B cell (primary cell): ENCODE results near the gene SIL1. TPM values are rescaled to one million over a fixed set of nuclear protein-coding genes. Genes with fewer than 3 reads are reported as not detected.

ENCODE experiments used
- ATAC-seq: fragments of 200-7000 bp; cut with Tn5 transposase; one replicate; pipeline ENCODE4 v1.10.0; 2021; ENCODE audit warnings: low read depth, mild to moderate bottlenecking, moderate number of reproducible peaks, moderate library complexity
- CTCF ChIA-PET: fragments of 350-600 bp; sonication (Branson Sonifier 250); formaldehyde crosslinking; loops from one replicate; lab custom pipeline; 2021; ENCODE audit warnings: antibody characterized with exemption, inconsistent platforms; lab: Charles Lee
- POLR2A ChIA-PET: fragments of 350-600 bp; sonication (Branson Sonifier 250); formaldehyde crosslinking; loops from one replicate; lab custom pipeline; 2021; ENCODE audit warnings: antibody characterized with exemption; lab: Charles Lee
- DNase-seq: peaks from one replicate; pipeline ENCODE4 v3.0.0; 2013
- H2AFZ ChIP-seq: 2 replicates; pipeline ENCODE4 v1.6.1; 2012; ENCODE audit warnings: mild to moderate bottlenecking, low read depth, low read length; ENCODE audit not compliant: insufficient read depth, poor library complexity, severe bottlenecking
- H3K27ac ChIP-seq, 2 donors: 1 replicate in 1 of 2; 2 replicates in 1 of 2; pipeline ENCODE4 v1.5.1; 2012 to 2013; ENCODE audit warnings: low read length in 2 of 2, mild to moderate bottlenecking in 2 of 2, moderate library complexity in 1 of 2
- H3K27me3 ChIP-seq, 4 experiments: fragments of 200-600 bp in 1 of 4; sonication (generic) in 1 of 4; replicated peaks in 1 of 4; 1 replicate in 2 of 4; 2 replicates in 2 of 4; pipeline versions ENCODE4 v1.6.1 to v1.7.0; 2013 to 2016; ENCODE audit warnings: low read length in 3 of 4, mild to moderate bottlenecking in 2 of 4, mixed read lengths in 1 of 4, moderate library complexity in 1 of 4; ENCODE audit not compliant: insufficient read depth in 4 of 4, control insufficient read depth in 3 of 4; ENCODE audit errors: control extremely low read depth in 1 of 4
- H3K36me3 ChIP-seq, 2 experiments: replicated peaks in 1 of 2; 1 replicate in 1 of 2; 2 replicates in 1 of 2; pipeline versions ENCODE4 v1.6.1 to v1.7.1; 2013; ENCODE audit warnings: low read length in 1 of 2; ENCODE audit not compliant: insufficient read depth in 2 of 2, control insufficient read depth in 1 of 2; ENCODE audit errors: control extremely low read depth in 1 of 2, extremely low read depth in 1 of 2
- H3K4me1 ChIP-seq, 2 donors: fragments of 200-600 bp in 1 of 2; sonication (generic) in 1 of 2; 1 replicate in 1 of 2; 2 replicates in 1 of 2; pipeline versions ENCODE4 v1.5.1 to v1.6.1; 2013 to 2017; ENCODE audit warnings: low read length in 2 of 2; ENCODE audit not compliant: control insufficient read depth in 2 of 2, insufficient read depth in 2 of 2
- H3K4me2 ChIP-seq: replicated peaks from 2 replicates; pipeline ENCODE3; 2012; ENCODE audit warnings: mild to moderate bottlenecking, low read depth, low read length; ENCODE audit not compliant: poor library complexity, severe bottlenecking
- H3K4me3 ChIP-seq, 5 experiments: fragments of 200-600 bp in 1 of 5; sonication (generic) in 1 of 5; 1 replicate in 3 of 5; 2 replicates in 2 of 5; pipeline versions ENCODE4 v1.5.1 to v1.7.0; 2011 to 2016; ENCODE audit warnings: low read length in 4 of 5, mild to moderate bottlenecking in 4 of 5, low read depth in 2 of 5, control low read depth in 1 of 5, moderate library complexity in 1 of 5; ENCODE audit not compliant: insufficient read depth in 1 of 5; ENCODE audit errors: control extremely low read depth in 1 of 5, extremely low read depth in 1 of 5
- H3K79me2 ChIP-seq: fragments of 200-600 bp; sonication (generic); one replicate; pipeline ENCODE4 v1.6.0; 2016; ENCODE audit warnings: low read length; ENCODE audit not compliant: control insufficient read depth, insufficient read depth
- H3K9ac ChIP-seq: fragments of 200-600 bp; sonication (generic); 2 replicates; pipeline ENCODE4 v1.6.1; 2017; ENCODE audit warnings: mild to moderate bottlenecking, low read length, moderate library complexity
- H3K9me3 ChIP-seq, 3 donors: one replicate each; pipeline versions ENCODE4 v1.6.1 to v1.7.1; 2013; ENCODE audit warnings: low read length in 2 of 3; ENCODE audit not compliant: control insufficient read depth in 2 of 3, insufficient read depth in 1 of 3; ENCODE audit errors: control extremely low read depth in 1 of 3
- H4K20me1 ChIP-seq: 2 replicates; pipeline ENCODE4 v1.6.0; 2012; ENCODE audit warnings: mild to moderate bottlenecking, low read length; ENCODE audit not compliant: insufficient read depth, control insufficient read depth, poor library complexity, severe bottlenecking
- H3K27ac Mint-ChIP-seq: one replicate; pipeline ENCODE4 v1.8.0; 2021; ENCODE audit warnings: mixed read lengths
- H3K27me3 Mint-ChIP-seq: one replicate; pipeline ENCODE4 v1.8.0; 2021; ENCODE audit warnings: mixed read lengths
- H3K4me1 Mint-ChIP-seq: one replicate; pipeline ENCODE4 v1.8.0; 2021; ENCODE audit warnings: mixed read lengths
- H3K4me3 Mint-ChIP-seq: one replicate; pipeline ENCODE4 v1.8.0; 2021; ENCODE audit warnings: mixed read lengths
- H3K9me3 Mint-ChIP-seq: one replicate; pipeline ENCODE4 v1.8.0; 2022; ENCODE audit warnings: mixed read lengths; ENCODE audit not compliant: insufficient read depth
- EZH2 ChIP-seq: IDR thresholded peaks from 2 replicates; pipeline ENCODE4 v1.6.1; 2012; ENCODE audit warnings: borderline replicate concordance, low read depth, mild to moderate bottlenecking, moderate library complexity, low read length; ENCODE audit not compliant: insufficient read depth, poor library complexity, severe bottlenecking
- WGBS: methylation state at CpG from one replicate; pipeline ENCODE4 v1.1.5; 2013; ENCODE audit warnings: missing lambda C conversion rate; ENCODE audit not compliant: insufficient coverage; 5-methylcytosine and 5-hydroxymethylcytosine counted together
- intact Hi-C: fragments of 100-400 bp; cut with micrococcal nuclease; formaldehyde crosslinking; loops from one replicate; pipeline ENCODE4 v1.10.0; 2022
- polyA plus RNA-seq: library from polyadenylated mRNA; depleted of rRNA; stranded (reverse); fragments of >200 nt; gene quantifications from 2 replicates; pipeline ENCODE4 v1.2.3, GENCODE V29; 2012
- total RNA-seq, 2 donors: library from RNA; stranded (reverse); fragments of 120-200 nt in 1 of 2; gene quantifications; 1 replicate in 1 of 2; 2 replicates in 1 of 2; pipeline versions ENCODE4 v1.2.3 to v1.2.4, GENCODE V29; 2013 to 2022
- TF ChIP-seq, protein P1 (sequence below): fragments of 200-600 bp; IDR thresholded peaks from one replicate; pipeline ENCODE4 v1.8.0; 2022; ENCODE audit warnings: antibody characterized with exemption, mild to moderate bottlenecking

The SIL1 gene
- total and polyA plus RNA-seq, 2 donors (not counting 1 experiment from before 2014, with no cell fraction given): 16.9 to 19.8 TPM

DNA sequence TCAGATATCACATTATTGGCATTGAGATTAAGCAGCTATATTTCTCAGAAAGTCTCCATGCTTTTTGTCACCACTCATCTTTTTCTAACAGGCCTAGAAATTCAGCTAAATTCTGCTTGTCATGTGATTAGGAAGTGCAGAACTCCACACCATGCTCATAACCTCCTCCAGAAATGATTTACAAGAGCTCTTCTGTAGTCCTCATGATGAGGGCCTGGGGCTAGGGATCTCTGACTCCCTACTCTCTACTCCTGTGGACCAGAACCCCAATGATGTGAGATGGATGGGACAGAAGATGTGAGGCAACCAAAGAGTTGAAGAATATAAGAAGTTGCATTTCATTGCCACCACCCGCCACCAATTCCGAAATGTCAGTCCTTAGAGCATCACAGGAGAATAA is 16.5 kb upstream of the SIL1 start:
- TF ChIP-seq, protein P1, sequence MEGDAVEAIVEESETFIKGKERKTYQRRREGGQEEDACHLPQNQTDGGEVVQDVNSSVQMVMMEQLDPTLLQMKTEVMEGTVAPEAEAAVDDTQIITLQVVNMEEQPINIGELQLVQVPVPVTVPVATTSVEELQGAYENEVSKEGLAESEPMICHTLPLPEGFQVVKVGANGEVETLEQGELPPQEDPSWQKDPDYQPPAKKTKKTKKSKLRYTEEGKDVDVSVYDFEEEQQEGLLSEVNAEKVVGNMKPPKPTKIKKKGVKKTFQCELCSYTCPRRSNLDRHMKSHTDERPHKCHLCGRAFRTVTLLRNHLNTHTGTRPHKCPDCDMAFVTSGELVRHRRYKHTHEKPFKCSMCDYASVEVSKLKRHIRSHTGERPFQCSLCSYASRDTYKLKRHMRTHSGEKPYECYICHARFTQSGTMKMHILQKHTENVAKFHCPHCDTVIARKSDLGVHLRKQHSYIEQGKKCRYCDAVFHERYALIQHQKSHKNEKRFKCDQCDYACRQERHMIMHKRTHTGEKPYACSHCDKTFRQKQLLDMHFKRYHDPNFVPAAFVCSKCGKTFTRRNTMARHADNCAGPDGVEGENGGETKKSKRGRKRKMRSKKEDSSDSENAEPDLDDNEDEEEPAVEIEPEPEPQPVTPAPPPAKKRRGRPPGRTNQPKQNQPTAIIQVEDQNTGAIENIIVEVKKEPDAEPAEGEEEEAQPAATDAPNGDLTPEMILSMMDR: no peak
- no peak for TF ChIP-seq EZH2
- CTCF ChIA-PET: no interaction called here
- H3K4me1 ChIP-seq: no peaks in the 10 kb centered on the region
- H3K4me3 ChIP-seq: no peak overlapping the region
- no peaks in the 10 kb centered on the region for H3K79me2 ChIP-seq
- WGBS: 90% methylated on average over 2 of the region's 2 CpGs
- POLR2A ChIA-PET: no interaction called here
- Mint-ChIP-seq H3K9me3 (no peaks in the 10 kb centered on the region), H3K27me3 (peaks cover 6% of the 10 kb centered on the region), H3K4me3 (no peak overlapping the region), H3K27ac (no peak overlapping the region), H3K4me1 (no peaks in the 10 kb centered on the region)
- no peaks in the 10 kb centered on the region for H3K27me3 ChIP-seq
- ATAC-seq (no peak), DNase-seq (no peak)
- H3K4me2 ChIP-seq: no peak overlapping the region
- H3K9ac ChIP-seq: no peak overlapping the region
- H3K36me3 ChIP-seq: no peaks in the 10 kb centered on the region
- H3K27ac ChIP-seq: no peak overlapping the region
- H4K20me1 ChIP-seq: no peaks in the 10 kb centered on the region
- intact Hi-C loops: no loop called here
- H3K9me3 ChIP-seq: peaks cover 0 to 10% (median 0%) of the 10 kb centered on the region in 3 donors
- no peak overlapping the region for H2AFZ ChIP-seq

DNA sequence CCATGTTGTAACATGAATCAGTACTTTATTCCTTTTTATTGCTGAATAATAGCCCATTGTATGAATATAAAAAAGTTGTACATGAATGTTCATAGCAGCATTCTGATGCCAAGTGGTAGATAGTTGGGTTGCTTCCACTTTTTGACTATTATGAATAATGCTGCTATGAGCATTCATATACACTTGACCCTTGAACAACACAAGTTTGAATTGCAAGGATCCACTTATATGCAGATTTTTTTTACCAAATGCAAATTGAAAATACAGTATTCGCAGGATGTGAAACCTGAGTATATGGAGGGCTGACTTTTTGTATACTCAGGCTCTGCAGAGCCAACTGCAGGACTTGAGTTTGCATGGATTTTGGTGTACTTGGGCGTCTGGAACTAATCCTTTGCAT is 14.7 kb upstream of the SIL1 start:
- Mint-ChIP-seq H3K4me3 (no peak overlapping the region), H3K4me1 (no peaks in the 10 kb centered on the region), H3K27ac (no peak overlapping the region), H3K27me3 (peaks cover 9% of the 10 kb centered on the region), H3K9me3 (no peaks in the 10 kb centered on the region)
- intact Hi-C loops: no loop called here
- ChIA-PET POLR2A (no interaction called here), CTCF (no interaction called here)
- Histone ChIP-seq H3K79me2 (no peaks in the 10 kb centered on the region), H2AFZ (no peak overlapping the region), H3K27me3 (no peaks in the 10 kb centered on the region), H3K4me1 (no peaks in the 10 kb centered on the region), H3K36me3 (no peaks in the 10 kb centered on the region), H3K27ac (no peak overlapping the region), H4K20me1 (no peaks in the 10 kb centered on the region), H3K9me3 (peaks cover 0 to 7% (median 0%) of the 10 kb centered on the region in 3 donors), H3K4me2 (no peak overlapping the region), H3K4me3 (no peak overlapping the region), H3K9ac (no peak overlapping the region)
- TF ChIP-seq EZH2: no peak
- TF ChIP-seq, protein P1: no peak
- WGBS: 85% methylated on average over 2 of the region's 2 CpGs
- no peak for DNase-seq
- ATAC-seq: no peak
